ENCODE results near the gene ACBD4. TPM values are rescaled to one million over a fixed set of nuclear protein-coding genes. Genes with fewer than 3 reads are reported as not detected.

The ACBD4 gene
- 1 to 10 TPM; 4.1 to 9.8 (median 6.3) TPM for total RNA-seq
- 1 to 10 TPM; 3.3 to 8.8 TPM for polyA plus RNA-seq
- long read RNA-seq, donor 1, partial matches to known transcripts, result 2 of 12 reads
- long read RNA-seq, donor 1, other reads (novel, unspliced or antisense), result 5 of 12 reads
- long read RNA-seq, donor 2, partial matches to known transcripts, result 1 of 16 reads
- long read RNA-seq, donor 2, other reads (novel, unspliced or antisense), result 8 of 16 reads
- long read RNA-seq, donor 3, partial matches to known transcripts, result 2 of 6 reads
- long read RNA-seq, donor 3, other reads (novel, unspliced or antisense), result 4 of 6 reads

GRCh38 chr17:45135192-45135977, at the start of gene ACBD4:
Gene ACBD4 (plus strand): TSS chr17:45135687. CDS start chr17:45136145, 458 bp downstream.
- H3K27me3 ChIP-seq, result no peaks in the 10 kb centered on the region
- H3K27ac ChIP-seq, result peak within 1 kb of the TSS in 11 of 12 donors; percentile 66 to 91 (median 78)
- peak within 1 kb of the TSS; percentile 56 to 92 (median 68) for H3K4me3 ChIP-seq
- intact Hi-C loops (cut with DNase I), result loop anchor here (1.0 to 10.0 kb wide), 9 partner anchors 61 to 361 kb away; partner anchors contain the start of gene DCAKD (in 1 of the 10)
- peak; percentile 79 to 89 (median 84) for ATAC-seq
- H3K4me1 ChIP-seq, result peaks cover 0 to 40% (median 28%) of the 10 kb centered on the region in 12 donors
- peak; percentile 95 to 97 (median 96) for DNase-seq
- WGBS, 4 donors, result 7 to 12% (median 7%) methylated on average over 31 to 40 of the region's 40 CpGs
- peak in 11 of 12 donors; percentile 99 to 100 (median 100) for TF ChIP-seq CTCF (IDR thresholded peaks at IDR 0.05)
- peak in 1 of 2 donors; percentile 81 for TF ChIP-seq POLR2A (IDR thresholded peaks at IDR 0.05)
- no peaks in the 10 kb centered on the region for H3K9me3 ChIP-seq
- H3K36me3 ChIP-seq, result peaks cover 0 to 10% (median 0%) of the 10 kb centered on the region in 9 donors

- DNase-seq (no peak), ATAC-seq (no peak)
- H3K4me3 ChIP-seq, result no peak overlapping the region
- 94 to 97% (median 96%) methylated on average over 4 of the region's 4 CpGs for WGBS, 4 donors
- peak overlapping the region in 6 of 12 donors; percentile 30 to 75 (median 50) for H3K27ac ChIP-seq
- no peaks in the 10 kb centered on the region for H3K27me3 ChIP-seq
- intact Hi-C loops (cut with DNase I), result no loop called here
- peaks cover 3 to 99% (median 96%) of the 10 kb centered on the region in 9 donors for H3K36me3 ChIP-seq
- H3K4me1 ChIP-seq, result peaks cover 0 to 26% (median 11%) of the 10 kb centered on the region in 12 donors
- no peak for TF ChIP-seq POLR2A (IDR thresholded peaks at IDR 0.05)
- no peak for TF ChIP-seq CTCF (IDR thresholded peaks at IDR 0.05)
- H3K9me3 ChIP-seq, result no peaks in the 10 kb centered on the region
Measured at GRCh38 chr17:45086391-45086790, 49.1 kb upstream of the ACBD4 start.

- Histone ChIP-seq H3K4me3 (no peak overlapping the region), H3K9me3 (no peaks in the 10 kb centered on the region), H3K27me3 (no peaks in the 10 kb centered on the region), H3K36me3 (peaks cover under 1 to 99% (median 96%) of the 10 kb centered on the region in 9 donors), H3K4me1 (peaks cover 0 to 25% (median 10%) of the 10 kb centered on the region in 12 donors), H3K27ac (peak overlapping the region in 11 of 12 donors; percentile 11 to 76 (median 44))
- no peak for TF ChIP-seq CTCF (IDR thresholded peaks at IDR 0.05)
- TF ChIP-seq POLR2A (IDR thresholded peaks at IDR 0.05), result no peak
- ATAC-seq (peak in 1 of 4 donors; percentile 6), DNase-seq (no peak)
- intact Hi-C loops (cut with DNase I), result no loop called here
- 88 to 94% (median 92%) methylated on average over 6 of the region's 6 CpGs for WGBS, 4 donors
Measured at GRCh38 chr17:45086865-45087503, 48.5 kb upstream of the ACBD4 start.
